Naive thymus-derived CD4-positive, alpha-beta T cell (primary cell): Measurements from ENCODE around the gene SF3B3. TPM values are rescaled to one million over a fixed set of nuclear protein-coding genes. Genes with fewer than 3 reads are reported as not detected.

Source experiments
- ATAC-seq: fragments of 150-1000 bp; cut with Tn5 transposase; 2 replicates; pipeline ENCODE4 v1.10.0; 2021; ENCODE audit warnings: mild to moderate bottlenecking, moderate library complexity
- CTCF ChIA-PET: fragments of 350-600 bp; sonication (Branson Sonifier 250); formaldehyde crosslinking; loops from one replicate; lab custom pipeline; 2021; ENCODE audit warnings: antibody characterized with exemption; lab: Charles Lee
- POLR2A ChIA-PET: fragments of 350-600 bp; sonication (Branson Sonifier 250); formaldehyde crosslinking; loops from one replicate; lab custom pipeline; 2021; ENCODE audit warnings: antibody characterized with exemption, inconsistent platforms; lab: Charles Lee
- DNase-seq, 9 donors: peaks; one replicate each; pipeline versions ENCODE4 v3.0.0 to v3.0.0-alpha.2; 2020 to 2022; ENCODE audit warnings: mixed read lengths in 1 of 9
- H3K27ac ChIP-seq: one replicate; pipeline ENCODE4 v1.7.0; 2013; ENCODE audit warnings: mild to moderate bottlenecking, low read depth, low read length, moderate library complexity
- H3K27me3 ChIP-seq, 2 donors: one replicate each; pipeline ENCODE4 v1.7.0; 2013; ENCODE audit warnings: low read length in 2 of 2, mild to moderate bottlenecking in 2 of 2, moderate library complexity in 2 of 2; ENCODE audit not compliant: control insufficient read depth in 2 of 2, insufficient read depth in 2 of 2
- H3K36me3 ChIP-seq, 3 experiments: 1 replicate in 2 of 3; 2 replicates in 1 of 3; pipeline ENCODE4 v1.7.0; 2013; ENCODE audit warnings: low read length in 3 of 3, mild to moderate bottlenecking in 3 of 3, moderate library complexity in 1 of 3; ENCODE audit not compliant: insufficient read depth in 3 of 3, control insufficient read depth in 2 of 3
- H3K4me1 ChIP-seq, 2 donors: one replicate each; pipeline ENCODE4 v1.7.0; 2013; ENCODE audit warnings: low read length in 2 of 2, mild to moderate bottlenecking in 2 of 2, moderate library complexity in 1 of 2; ENCODE audit not compliant: control insufficient read depth in 2 of 2, insufficient read depth in 2 of 2
- H3K4me3 ChIP-seq: 2 replicates; pipeline ENCODE4 v1.7.0; 2013; ENCODE audit warnings: mild to moderate bottlenecking, low read length
- H3K9me3 ChIP-seq, 3 experiments: 1 replicate in 2 of 3; 2 replicates in 1 of 3; pipeline ENCODE4 v1.7.0; 2013; ENCODE audit warnings: low read length in 3 of 3; ENCODE audit not compliant: control insufficient read depth in 2 of 3
- H3K27ac Mint-ChIP-seq, 9 donors: one replicate each; pipeline ENCODE4 v1.8.0; 2020 to 2022; ENCODE audit warnings: mixed read lengths in 9 of 9, mild to moderate bottlenecking in 8 of 9, moderate library complexity in 5 of 9, inconsistent platforms in 2 of 9
- H3K27me3 Mint-ChIP-seq, 5 donors: one replicate each; pipeline ENCODE4 v1.8.0; 2021 to 2022; ENCODE audit warnings: mixed read lengths in 5 of 5, mild to moderate bottlenecking in 1 of 5
- H3K36me3 Mint-ChIP-seq, 5 donors: one replicate each; pipeline ENCODE4 v1.8.0; 2020 to 2022; ENCODE audit warnings: mixed read lengths in 5 of 5, mild to moderate bottlenecking in 3 of 5, inconsistent platforms in 1 of 5
- H3K4me1 Mint-ChIP-seq, 7 donors: one replicate each; pipeline ENCODE4 v1.8.0; 2020 to 2022; ENCODE audit warnings: mixed read lengths in 7 of 7, mild to moderate bottlenecking in 3 of 7, inconsistent platforms in 1 of 7
- H3K4me3 Mint-ChIP-seq, 10 donors: one replicate each; pipeline ENCODE4 v1.8.0; 2020 to 2022; ENCODE audit warnings: mild to moderate bottlenecking in 10 of 10, mixed read lengths in 10 of 10, moderate library complexity in 6 of 10, inconsistent platforms in 2 of 10
- H3K9me3 Mint-ChIP-seq, 11 donors: one replicate each; pipeline ENCODE4 v1.8.0; 2020 to 2022; ENCODE audit warnings: mixed read lengths in 11 of 11, mild to moderate bottlenecking in 4 of 11, inconsistent platforms in 1 of 11, moderate library complexity in 1 of 11
- intact Hi-C, 2 donors: fragments of 100-400 bp; cut with micrococcal nuclease; formaldehyde crosslinking; loops; one replicate each; pipeline ENCODE4 v1.15.1; 2023
- polyA plus RNA-seq, 2 donors: library from polyadenylated mRNA; unstranded; fragments of 300-500 nt; fragmentation: Illumina TruSeq; gene quantifications; one replicate each; pipeline ENCODE4 v1.2.3, GENCODE V29; 2021
- total RNA-seq, 6 experiments: library from RNA in 5 of 6; stranded (reverse) in 5 of 6; gene quantifications; 1 replicate in 5 of 6; 2 replicates in 1 of 6; pipeline ENCODE4 v1.2.3 and lab custom pipeline; 2021 to 2026

Gene SF3B3
- total and polyA plus RNA-seq, 7 experiments from 2014 or later = 69.0 to 415 (median 195) TPM

GRCh38 chr16:70578035-70578434 is 54.4 kb downstream of the SF3B3 start:
- DNase-seq = no peak
- no peaks in the 10 kb centered on the region for H3K9me3 ChIP-seq
- no peaks in the 10 kb centered on the region for H3K27me3 ChIP-seq
- Mint-ChIP-seq H3K27ac (no peak overlapping the region), H3K4me1 (peaks cover 0 to 6% (median 0%) of the 10 kb centered on the region in 7 donors), H3K4me3 (no peak overlapping the region), H3K27me3 (no peaks in the 10 kb centered on the region), H3K36me3 (peaks cover 0 to 6% (median 0%) of the 10 kb centered on the region in 5 donors), H3K9me3 (no peaks in the 10 kb centered on the region)
- POLR2A ChIA-PET = no interaction called here
- H3K36me3 ChIP-seq = peaks cover 0 to 11% (median 0%) of the 10 kb centered on the region in 3 experiments
- intact Hi-C loops = loop anchor here in 1 of 2 donors (5.0 kb wide), 1 partner anchor 74 kb away; no protein-coding TSS in a partner anchor
- no peaks in the 10 kb centered on the region for H3K4me1 ChIP-seq
- H3K27ac ChIP-seq = no peak overlapping the region
- no peak overlapping the region for H3K4me3 ChIP-seq
- ATAC-seq = no peak
- CTCF ChIA-PET = no interaction called here

- POLR2A ChIA-PET = no interaction called here
- H3K4me1 ChIP-seq = no peaks in the 10 kb centered on the region
- no peak overlapping the region for H3K4me3 ChIP-seq
- H3K27ac Mint-ChIP-seq = no peak overlapping the region
- intact Hi-C loops = loop anchor here in 1 of 2 donors (5.0 kb wide), 1 partner anchor 73 kb away; no protein-coding TSS in a partner anchor
- H3K4me1 Mint-ChIP-seq = peaks cover 0 to 4% (median 0%) of the 10 kb centered on the region in 7 donors
- H3K36me3 ChIP-seq = peaks cover 0 to 3% (median 0%) of the 10 kb centered on the region in 3 experiments
- H3K27ac ChIP-seq = no peak overlapping the region
- H3K9me3 ChIP-seq = no peaks in the 10 kb centered on the region
- H3K4me3 Mint-ChIP-seq = no peak overlapping the region
- no peak for ATAC-seq
- peaks cover 0 to 4% (median 0%) of the 10 kb centered on the region in 5 donors for H3K36me3 Mint-ChIP-seq
- no peaks in the 10 kb centered on the region for H3K27me3 ChIP-seq
- no peak for DNase-seq
- CTCF ChIA-PET = interaction anchor here (0.5 to 0.7 kb wide), 2 partner anchors 12 to 210 kb away, joined by 3 to 5 read pairs; no protein-coding TSS in a partner anchor
- no peaks in the 10 kb centered on the region for H3K27me3 Mint-ChIP-seq
- no peaks in the 10 kb centered on the region for H3K9me3 Mint-ChIP-seq
Observed at GRCh38 chr16:70579248-70579647, 55.6 kb downstream of the SF3B3 start.

GRCh38 chr16:70579648-70580630 is 56.3 kb downstream of the SF3B3 start:
- DNase-seq = no peak
- no peaks in the 10 kb centered on the region for H3K9me3 Mint-ChIP-seq
- H3K27ac Mint-ChIP-seq = peak overlapping the region in 2 of 9 donors; percentile 4 to 14
- intact Hi-C loops = loop anchor here in 1 of 2 donors (5.0 kb wide), 1 partner anchor 72 kb away; no protein-coding TSS in a partner anchor
- H3K27me3 ChIP-seq = no peaks in the 10 kb centered on the region
- H3K4me1 ChIP-seq = no peaks in the 10 kb centered on the region
- ChIA-PET POLR2A (no interaction called here), CTCF (no interaction called here)
- H3K36me3 ChIP-seq = no peaks in the 10 kb centered on the region
- no peak for ATAC-seq
- no peak overlapping the region for H3K4me3 ChIP-seq
- H3K27ac ChIP-seq = no peak overlapping the region
- H3K4me1 Mint-ChIP-seq = peaks cover 0 to 4% (median 0%) of the 10 kb centered on the region in 7 donors
- H3K27me3 Mint-ChIP-seq = peaks cover 0 to 1% (median 0%) of the 10 kb centered on the region in 5 donors
- H3K9me3 ChIP-seq = no peaks in the 10 kb centered on the region
- peaks cover 0 to 2% (median 0%) of the 10 kb centered on the region in 5 donors for H3K36me3 Mint-ChIP-seq
- H3K4me3 Mint-ChIP-seq = no peak overlapping the region

- CTCF ChIA-PET = no interaction called here
- peaks cover 0 to under 1% (median 0%) of the 10 kb centered on the region in 11 donors for H3K9me3 Mint-ChIP-seq
- H3K4me1 Mint-ChIP-seq = no peaks in the 10 kb centered on the region
- no peaks in the 10 kb centered on the region for H3K36me3 Mint-ChIP-seq
- no peak overlapping the region for H3K27ac Mint-ChIP-seq
- Histone ChIP-seq H3K4me1 (no peaks in the 10 kb centered on the region), H3K9me3 (no peaks in the 10 kb centered on the region), H3K27ac (no peak overlapping the region), H3K36me3 (no peaks in the 10 kb centered on the region), H3K4me3 (no peak overlapping the region), H3K27me3 (no peaks in the 10 kb centered on the region)
- ATAC-seq = no peak
- intact Hi-C loops = no loop called here
- POLR2A ChIA-PET = no interaction called here
- H3K27me3 Mint-ChIP-seq = peaks cover 0 to 3% (median 0%) of the 10 kb centered on the region in 5 donors
- DNase-seq = no peak
- H3K4me3 Mint-ChIP-seq = no peak overlapping the region
Observed at GRCh38 chr16:70582280-70582978, 58.8 kb downstream of the SF3B3 start.

- Histone ChIP-seq H3K36me3 (no peaks in the 10 kb centered on the region), H3K4me3 (no peak overlapping the region), H3K4me1 (no peaks in the 10 kb centered on the region), H3K9me3 (no peaks in the 10 kb centered on the region), H3K27ac (no peak overlapping the region), H3K27me3 (no peaks in the 10 kb centered on the region)
- DNase-seq (no peak), ATAC-seq (no peak)
- Mint-ChIP-seq H3K27me3 (peaks cover 0 to 3% (median 0%) of the 10 kb centered on the region in 5 donors), H3K4me1 (peaks cover 0 to 2% (median 0%) of the 10 kb centered on the region in 7 donors), H3K4me3 (no peak overlapping the region), H3K36me3 (no peaks in the 10 kb centered on the region), H3K27ac (no peak overlapping the region), H3K9me3 (peaks cover 0 to 2% (median 0%) of the 10 kb centered on the region in 11 donors)
- intact Hi-C loops = no loop called here
- CTCF ChIA-PET = interaction anchor here (0.5 kb wide), 1 partner anchor 1004 kb away, joined by 3 read pairs; no protein-coding TSS in a partner anchor
- POLR2A ChIA-PET = interaction anchor here (0.6 to 0.7 kb wide), 2 partner anchors 63 to 236 kb away, joined by 3 read pairs; partner anchors contain the start of genes COG4 and SF3B3
Observed at GRCh38 chr16:70586731-70587130, 63.1 kb downstream of the SF3B3 start.

- H3K27me3 Mint-ChIP-seq = peaks cover 0 to 3% (median 0%) of the 10 kb centered on the region in 5 donors
- peaks cover 0 to 2% (median 0%) of the 10 kb centered on the region in 11 donors for H3K9me3 Mint-ChIP-seq
- no peaks in the 10 kb centered on the region for H3K36me3 Mint-ChIP-seq
- no peak overlapping the region for H3K27ac Mint-ChIP-seq
- CTCF ChIA-PET = no interaction called here
- POLR2A ChIA-PET = no interaction called here
- DNase-seq (no peak), ATAC-seq (no peak)
- intact Hi-C loops = no loop called here
- no peak overlapping the region for H3K4me3 ChIP-seq
- H3K27ac ChIP-seq = no peak overlapping the region
- no peak overlapping the region for H3K4me3 Mint-ChIP-seq
- no peaks in the 10 kb centered on the region for H3K27me3 ChIP-seq
- peaks cover 0 to 2% (median 0%) of the 10 kb centered on the region in 7 donors for H3K4me1 Mint-ChIP-seq
- H3K4me1 ChIP-seq = no peaks in the 10 kb centered on the region
- no peaks in the 10 kb centered on the region for H3K9me3 ChIP-seq
- H3K36me3 ChIP-seq = no peaks in the 10 kb centered on the region
Observed at GRCh38 chr16:70588565-70588964, 64.9 kb downstream of the SF3B3 start.
